GM18519 (cell line): ENCODE measurements around the gene ADGRL4.

Experiments
- ATAC-seq: cut with Tn5 transposase; IDR thresholded peaks from one replicate; pipeline ENCODE4 v1.9.1; 2021; ENCODE audit warnings: mild to moderate bottlenecking, moderate library complexity; ENCODE audit not compliant: unreplicated experiment, low FRiP score

ADGRL4 gene

GRCh38 chr1:78840453-78841271 lies 165.9 kb downstream of the ADGRL4 start:
- ATAC-seq: no peak
